Astrocyte (in vitro differentiated cells and primary cell): Measurements from ENCODE around the gene RC3H1. TPM values are rescaled to one million over a fixed set of nuclear protein-coding genes. Genes with fewer than 3 reads are reported as not detected.

Source experiments
- DNase-seq: peaks from one replicate; pipeline ENCODE4 v3.0.0-alpha.2; 2010; ENCODE audit warnings: low read depth
- FAIRE-seq: peaks from 2 replicates; lab custom pipeline; 2011; peaks lifted over from hg19 to GRCh38; lab: Jason Lieb, UNC
- H2AFZ ChIP-seq: 2 replicates; pipeline ENCODE4 v1.6.0; 2012; ENCODE audit warnings: low read depth, low read length, inconsistent platforms
- H3K27ac ChIP-seq: 2 replicates; pipeline ENCODE4 v1.5.1; 2011; ENCODE audit warnings: low read depth, low read length, inconsistent platforms
- H3K27me3 ChIP-seq: 2 replicates; pipeline ENCODE4 v1.6.0; 2011; ENCODE audit warnings: low read length, inconsistent platforms; ENCODE audit not compliant: insufficient read depth
- H3K36me3 ChIP-seq: 2 replicates; pipeline ENCODE4 v1.5.1; 2011; ENCODE audit warnings: low read length, inconsistent platforms; ENCODE audit not compliant: insufficient read depth
- H3K4me1 ChIP-seq: 2 replicates; pipeline ENCODE4 v1.5.1; 2011; ENCODE audit warnings: low read length, inconsistent platforms; ENCODE audit not compliant: insufficient read depth
- H3K4me2 ChIP-seq: 2 replicates; pipeline ENCODE4 v1.6.0; 2012; ENCODE audit warnings: low read length, inconsistent platforms
- H3K4me3 ChIP-seq: 2 replicates; pipeline ENCODE4 v1.5.1; 2011; ENCODE audit warnings: low read depth, mild to moderate bottlenecking, low read length, inconsistent platforms; ENCODE audit not compliant: insufficient read depth
- H3K79me2 ChIP-seq: 2 replicates; pipeline ENCODE4 v1.6.0; 2012; ENCODE audit warnings: mild to moderate bottlenecking, low read length, inconsistent platforms; ENCODE audit not compliant: insufficient read depth
- H3K9ac ChIP-seq: 2 replicates; pipeline ENCODE4 v1.6.0; 2012; ENCODE audit warnings: mild to moderate bottlenecking, low read length, inconsistent platforms
- H3K9me3 ChIP-seq: 2 replicates; pipeline ENCODE4 v1.5.1; 2012; ENCODE audit warnings: low read depth, mild to moderate bottlenecking, low read length, inconsistent platforms; ENCODE audit not compliant: insufficient read depth
- H4K20me1 ChIP-seq: 2 replicates; pipeline ENCODE4 v1.6.0; 2012; ENCODE audit warnings: low read length, inconsistent platforms; ENCODE audit not compliant: insufficient read depth
- H3K27ac Mint-ChIP-seq: one replicate; pipeline ENCODE4 v1.8.0; 2021; ENCODE audit warnings: mild to moderate bottlenecking, mixed read lengths; ENCODE audit not compliant: unreplicated experiment
- H3K27me3 Mint-ChIP-seq: one replicate; pipeline ENCODE4 v1.8.0; 2021; ENCODE audit warnings: low read depth, mixed read lengths; ENCODE audit not compliant: unreplicated experiment
- H3K36me3 Mint-ChIP-seq: one replicate; pipeline ENCODE4 v1.8.0; 2021; ENCODE audit warnings: low read depth, mixed read lengths; ENCODE audit not compliant: unreplicated experiment
- H3K4me1 Mint-ChIP-seq: one replicate; pipeline ENCODE4 v1.8.0; 2021; ENCODE audit warnings: low read depth, mixed read lengths; ENCODE audit not compliant: unreplicated experiment
- H3K4me3 Mint-ChIP-seq: one replicate; pipeline ENCODE4 v1.8.0; 2021; ENCODE audit warnings: mild to moderate bottlenecking, moderate library complexity, mixed read lengths; ENCODE audit not compliant: unreplicated experiment
- H3K9me3 Mint-ChIP-seq: one replicate; pipeline ENCODE4 v1.8.0; 2021; ENCODE audit warnings: mild to moderate bottlenecking, mixed read lengths; ENCODE audit not compliant: unreplicated experiment
- CTCF ChIP-seq: IDR thresholded peaks from 2 replicates; pipeline ENCODE4 v1.5.1; 2011; ENCODE audit warnings: low read depth, mild to moderate bottlenecking, inconsistent platforms, low read length, moderate library complexity; ENCODE audit not compliant: insufficient read depth
- EZH2 ChIP-seq: IDR thresholded peaks from 2 replicates; pipeline ENCODE4 v1.6.1; 2012; ENCODE audit warnings: mild to moderate bottlenecking, low read length, inconsistent platforms; ENCODE audit not compliant: insufficient read depth
- total RNA-seq: library from RNA; stranded (reverse); gene quantifications from 2 replicates; pipeline ENCODE4 v1.2.1, GENCODE V29; 2021

RC3H1 gene
- total RNA-seq, 1 donor from 2014 or later = 38.1 TPM

GRCh38 chr1:173900427-173900826 is 121.7 kb downstream of the RC3H1 start:
- DNase-seq (no peak), FAIRE-seq (peak; percentile 17)
- Histone ChIP-seq H3K27ac (no peak overlapping the region), H3K27me3 (no peaks in the 10 kb centered on the region), H3K36me3 (no peaks in the 10 kb centered on the region), H3K9ac (no peak overlapping the region), H3K4me2 (no peak overlapping the region), H2AFZ (no peak overlapping the region), H3K79me2 (no peaks in the 10 kb centered on the region), H3K9me3 (no peaks in the 10 kb centered on the region), H3K4me1 (no peaks in the 10 kb centered on the region), H4K20me1 (no peaks in the 10 kb centered on the region), H3K4me3 (no peak overlapping the region)
- no peak overlapping the region for H3K27ac Mint-ChIP-seq
- no peaks in the 10 kb centered on the region for H3K9me3 Mint-ChIP-seq
- no peaks in the 10 kb centered on the region for H3K36me3 Mint-ChIP-seq
- H3K4me1 Mint-ChIP-seq = no peaks in the 10 kb centered on the region
- no peak overlapping the region for H3K4me3 Mint-ChIP-seq
- H3K27me3 Mint-ChIP-seq = no peaks in the 10 kb centered on the region
- TF ChIP-seq EZH2 (no peak), CTCF (no peak)

GRCh38 chr1:173894189-173894588 is 128.0 kb downstream of the RC3H1 start:
- no peak for DNase-seq
- Histone ChIP-seq H3K36me3 (no peaks in the 10 kb centered on the region), H3K79me2 (peaks cover 6% of the 10 kb centered on the region), H3K27me3 (no peaks in the 10 kb centered on the region), H3K9me3 (no peaks in the 10 kb centered on the region), H3K4me2 (no peak overlapping the region), H4K20me1 (peaks cover 2% of the 10 kb centered on the region), H3K4me1 (no peaks in the 10 kb centered on the region), H3K27ac (no peak overlapping the region), H2AFZ (no peak overlapping the region), H3K4me3 (no peak overlapping the region), H3K9ac (no peak overlapping the region)
- TF ChIP-seq CTCF (no peak), EZH2 (no peak)
- H3K27ac Mint-ChIP-seq = no peak overlapping the region
- H3K36me3 Mint-ChIP-seq = peaks cover 4% of the 10 kb centered on the region
- no peak for FAIRE-seq
- H3K4me1 Mint-ChIP-seq = no peaks in the 10 kb centered on the region
- H3K27me3 Mint-ChIP-seq = no peaks in the 10 kb centered on the region
- H3K9me3 Mint-ChIP-seq = no peaks in the 10 kb centered on the region
- no peak overlapping the region for H3K4me3 Mint-ChIP-seq

GRCh38 chr1:173893611-173894010 is 128.5 kb downstream of the RC3H1 start:
- Mint-ChIP-seq H3K4me3 (no peak overlapping the region), H3K9me3 (no peaks in the 10 kb centered on the region), H3K27ac (no peak overlapping the region), H3K27me3 (no peaks in the 10 kb centered on the region), H3K36me3 (peaks cover 4% of the 10 kb centered on the region), H3K4me1 (no peaks in the 10 kb centered on the region)
- Histone ChIP-seq H3K4me2 (no peak overlapping the region), H3K4me3 (no peak overlapping the region), H3K27ac (no peak overlapping the region), H2AFZ (no peak overlapping the region), H3K4me1 (no peaks in the 10 kb centered on the region), H3K9ac (no peak overlapping the region), H3K36me3 (no peaks in the 10 kb centered on the region), H3K27me3 (no peaks in the 10 kb centered on the region), H3K9me3 (no peaks in the 10 kb centered on the region), H4K20me1 (peaks cover 3% of the 10 kb centered on the region), H3K79me2 (peaks cover 6% of the 10 kb centered on the region)
- TF ChIP-seq EZH2 (no peak), CTCF (no peak)
- FAIRE-seq (no peak), DNase-seq (no peak)
